Karpas-422 (cell line): ENCODE results near the gene BZW1. TPM values are rescaled to one million over a fixed set of nuclear protein-coding genes. Genes with fewer than 3 reads are reported as not detected.

ENCODE experiments used
- DNase-seq: peaks from one replicate; pipeline ENCODE4 v3.0.0-alpha.2; 2015
- H2AFZ ChIP-seq: fragments of 200-600 bp; sonication (generic); 2 replicates; pipeline ENCODE4 v1.6.1; 2014; ENCODE audit warnings: antibody characterized with exemption, low read length, mixed read lengths
- H3K27ac ChIP-seq: fragments of 200-600 bp; sonication (generic); 2 replicates; pipeline ENCODE4 v1.5.1; 2014; ENCODE audit warnings: mild to moderate bottlenecking, low read length, moderate library complexity
- H3K27me3 ChIP-seq: fragments of 200-600 bp; sonication (generic); 2 replicates; pipeline ENCODE4 v1.6.1; 2014; ENCODE audit warnings: low read length, mixed read lengths
- H3K36me3 ChIP-seq: fragments of 200-600 bp; sonication (generic); 2 replicates; pipeline ENCODE4 v1.6.1; 2014; ENCODE audit warnings: low read length, mixed read lengths; ENCODE audit not compliant: insufficient read depth
- H3K4me1 ChIP-seq: fragments of 200-600 bp; sonication (generic); 2 replicates; pipeline ENCODE4 v1.6.1; 2014; ENCODE audit warnings: mild to moderate bottlenecking, low read length, mixed read lengths
- H3K4me2 ChIP-seq: fragments of 200-600 bp; sonication (generic); 2 replicates; pipeline ENCODE4 v1.6.1; 2014; ENCODE audit warnings: low read length, low read depth, mild to moderate bottlenecking; ENCODE audit not compliant: poor library complexity, severe bottlenecking
- H3K4me3 ChIP-seq: fragments of 200-600 bp; sonication (generic); 2 replicates; pipeline ENCODE4 v1.5.1; 2014; ENCODE audit warnings: mild to moderate bottlenecking, antibody characterized with exemption, low read length, mixed read lengths
- H3K79me2 ChIP-seq: fragments of 200-600 bp; sonication (generic); 2 replicates; pipeline ENCODE4 v1.6.1; 2014; ENCODE audit warnings: mild to moderate bottlenecking, low read length, mixed read lengths
- H3K9ac ChIP-seq: fragments of 200-600 bp; sonication (generic); 2 replicates; pipeline ENCODE4 v1.6.0; 2014; ENCODE audit warnings: low read length
- H3K9me2 ChIP-seq: fragments of 200-600 bp; sonication (generic), shearing (Covaris generic); replicated peaks from 2 replicates; pipeline ENCODE4 v1.6.0; 2014; ENCODE audit warnings: mild to moderate bottlenecking, low read length, moderate library complexity; ENCODE audit not compliant: insufficient read depth
- H3K9me3 ChIP-seq: fragments of 300-700, 200-600 bp; sonication (generic); 2 replicates; pipeline ENCODE4 v1.6.1; 2014; ENCODE audit warnings: low read length, mixed read lengths
- H4K20me1 ChIP-seq: fragments of 200-600 bp; sonication (generic); 2 replicates; pipeline ENCODE4 v1.6.1; 2014; ENCODE audit warnings: mild to moderate bottlenecking, antibody characterized with exemption, low read length, low read depth; ENCODE audit not compliant: insufficient read depth
- total RNA-seq: library from RNA; depleted of rRNA; stranded (reverse); fragments of >200 nt; shearing (Covaris generic); gene quantifications from 2 replicates; pipeline ENCODE4 v1.2.3, GENCODE V29; 2014; ENCODE audit warnings: low replicate concordance; rRNA removed

BZW1 gene
- 202 and 260 TPM in 2 replicates for total RNA-seq

DNA sequence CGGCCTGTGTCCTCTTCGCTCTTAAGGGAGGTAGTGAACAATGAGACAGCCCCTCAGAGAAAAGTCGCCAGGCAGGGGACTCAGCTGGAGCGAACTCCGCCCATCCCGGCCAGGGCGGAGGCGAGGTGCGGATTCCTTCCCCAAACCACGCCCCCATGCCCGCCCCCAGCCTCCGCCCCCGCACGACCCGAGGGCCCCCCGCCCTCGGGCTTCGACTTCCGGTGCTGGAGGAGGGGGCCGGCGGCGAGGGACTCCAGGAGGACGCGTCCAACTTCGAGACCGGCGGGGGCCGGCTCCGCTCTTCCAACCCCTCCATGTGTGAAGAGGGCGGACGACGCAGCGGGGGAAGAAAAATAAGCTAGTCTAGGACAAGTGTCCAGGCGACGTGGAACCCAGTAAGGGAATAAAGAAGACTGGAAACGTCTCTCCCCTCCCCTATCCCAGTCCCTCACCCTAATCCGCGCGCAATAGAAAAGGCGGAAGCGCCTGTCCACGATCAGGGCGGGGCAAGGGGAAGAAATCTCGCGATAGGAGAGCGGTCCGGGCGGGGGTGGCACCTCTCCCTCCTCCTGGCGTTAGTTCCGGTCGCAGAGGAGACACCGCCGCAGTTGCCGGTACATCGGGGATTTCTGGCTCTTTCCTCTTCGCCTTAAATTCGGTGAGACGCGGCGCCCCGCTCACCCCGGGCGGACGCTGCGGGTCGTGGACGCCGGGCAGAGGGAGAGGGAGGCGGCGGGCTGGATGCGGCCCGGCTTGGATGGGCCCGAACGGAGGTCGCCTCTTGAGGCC lies at the start of gene BZW1:
BZW1 (plus strand) TSS at position 578 of the 789 bp plus-strand sequence. CDS start 1,308 bp downstream, outside the sequence.
- no peaks in the 10 kb centered on the region for H3K9me2 ChIP-seq

DNA sequence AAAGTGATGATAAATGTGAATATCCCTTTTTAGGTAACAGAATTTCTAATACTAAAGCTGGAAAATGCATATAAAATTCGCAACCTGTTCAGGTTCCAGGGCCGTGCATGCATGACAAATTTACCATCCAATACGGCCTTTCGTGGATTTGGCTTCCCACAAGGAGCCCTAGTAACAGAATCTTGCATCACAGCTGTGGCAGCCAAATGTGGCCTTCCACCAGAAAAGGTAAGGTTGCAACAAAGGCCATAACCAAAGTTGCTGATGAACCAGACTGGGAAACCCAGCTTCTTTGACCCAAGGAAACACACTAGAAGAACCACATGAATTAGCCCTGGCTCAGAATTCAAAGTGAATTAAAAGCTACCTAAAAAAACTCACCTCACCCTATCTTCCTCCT lies 49.6 kb upstream of the BZW1 start:
- H3K4me2 ChIP-seq, result no peak overlapping the region
- H3K4me3 ChIP-seq, result no peak overlapping the region
- H3K9me3 ChIP-seq, result no peaks in the 10 kb centered on the region
- H3K27ac ChIP-seq, result no peak overlapping the region
- no peak for DNase-seq
- no peak overlapping the region for H2AFZ ChIP-seq
- no peaks in the 10 kb centered on the region for H3K9me2 ChIP-seq
- H3K27me3 ChIP-seq, result no peaks in the 10 kb centered on the region
- H4K20me1 ChIP-seq, result no peaks in the 10 kb centered on the region
- H3K9ac ChIP-seq, result no peak overlapping the region
- H3K4me1 ChIP-seq, result peaks cover 13% of the 10 kb centered on the region
- H3K36me3 ChIP-seq, result no peaks in the 10 kb centered on the region
- no peaks in the 10 kb centered on the region for H3K79me2 ChIP-seq

More for the DNA sequence above, at the start of gene BZW1:
- peak within 1 kb of the TSS; percentile 91 for H3K9ac ChIP-seq
- peak within 1 kb of the TSS; percentile 73; the same call in 1 of the 2 replicates for H2AFZ ChIP-seq
- peak within 1 kb of the TSS; percentile 93 for H3K4me2 ChIP-seq
- H3K27me3 ChIP-seq, result no peaks in the 10 kb centered on the region
- H3K9me3 ChIP-seq, result no peaks in the 10 kb centered on the region
- DNase-seq, result peak; percentile 99
- H3K4me3 ChIP-seq, result peak within 1 kb of the TSS; percentile 94
- H3K4me1 ChIP-seq, result peaks cover 26% of the 10 kb centered on the region
- H3K27ac ChIP-seq, result peak within 1 kb of the TSS; percentile 82
- peaks cover 45% of the 10 kb centered on the region for H3K79me2 ChIP-seq
- H4K20me1 ChIP-seq, result peaks cover 16% of the 10 kb centered on the region
- H3K36me3 ChIP-seq, result peaks cover 39% of the 10 kb centered on the region

DNA sequence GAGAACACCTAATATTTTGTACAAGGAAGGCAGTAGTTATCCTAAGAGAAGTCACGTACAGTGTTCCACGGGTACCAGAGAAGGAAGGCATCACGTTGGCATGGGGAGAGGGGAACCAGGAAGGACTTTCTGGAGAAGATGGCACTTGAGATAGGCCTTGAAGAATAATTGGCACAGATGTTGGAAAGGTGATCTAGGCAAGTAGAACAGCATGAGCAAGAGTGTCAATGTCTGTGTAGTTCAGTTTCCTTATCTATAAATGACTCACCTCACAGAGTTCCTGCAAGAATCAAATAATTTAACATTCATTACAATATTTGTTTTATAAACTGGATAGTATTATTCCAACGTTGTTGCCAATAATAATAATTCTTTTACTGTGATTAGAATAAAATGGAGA lies 48.3 kb upstream of the BZW1 start:
- DNase-seq, result no peak
- H2AFZ ChIP-seq, result no peak overlapping the region

DNA sequence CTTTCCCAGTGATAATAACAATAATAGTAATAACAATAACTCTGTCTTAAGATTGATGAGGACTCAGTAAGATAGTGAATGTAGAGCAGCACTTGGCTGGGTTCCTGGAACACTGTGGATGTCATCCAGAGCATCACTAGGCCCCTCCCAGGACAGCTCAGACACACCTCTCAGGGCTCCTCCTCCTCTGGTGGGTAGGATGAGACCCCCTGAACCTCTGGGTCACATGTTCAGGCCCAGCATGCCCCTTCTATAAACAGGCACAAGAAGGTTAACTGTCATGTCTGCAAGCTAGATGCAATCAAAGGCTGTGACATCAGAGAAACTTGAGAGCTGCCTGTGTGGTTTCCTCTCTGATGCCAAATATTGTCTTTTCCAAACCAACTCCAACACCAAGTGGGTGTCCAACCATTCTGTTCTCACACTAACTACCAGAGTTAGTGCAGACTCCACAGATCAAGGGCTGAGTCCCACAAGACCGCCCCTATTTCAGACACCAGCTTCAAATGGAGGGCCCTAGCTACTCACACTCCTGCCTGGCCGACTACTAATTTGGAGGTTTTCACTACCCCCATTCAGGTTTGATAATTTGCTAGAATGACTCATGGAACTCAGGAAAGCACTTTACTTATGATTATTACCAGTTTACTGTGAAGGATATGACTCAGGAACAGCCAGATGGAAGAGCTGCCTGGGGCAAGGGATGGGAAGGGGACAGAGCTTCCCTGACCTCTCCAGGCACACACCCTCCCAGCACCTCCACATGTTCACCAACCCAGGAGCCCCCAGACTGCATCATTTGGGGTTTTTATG lies 46.4 kb upstream of the BZW1 start:
- H3K27ac ChIP-seq, result no peak overlapping the region
- H3K9me3 ChIP-seq, result no peaks in the 10 kb centered on the region
- no peak overlapping the region for H3K4me3 ChIP-seq
- H3K4me2 ChIP-seq, result no peak overlapping the region
- no peaks in the 10 kb centered on the region for H3K27me3 ChIP-seq
- DNase-seq, result no peak
- no peak overlapping the region for H2AFZ ChIP-seq
- H3K9me2 ChIP-seq, result no peaks in the 10 kb centered on the region
- no peaks in the 10 kb centered on the region for H3K4me1 ChIP-seq
- no peak overlapping the region for H3K9ac ChIP-seq
- H4K20me1 ChIP-seq, result no peaks in the 10 kb centered on the region
- no peaks in the 10 kb centered on the region for H3K79me2 ChIP-seq
- H3K36me3 ChIP-seq, result no peaks in the 10 kb centered on the region

More for the DNA sequence above, 48.3 kb upstream of the BZW1 start:
- Histone ChIP-seq H3K27ac (no peak overlapping the region), H3K4me2 (no peak overlapping the region), H3K4me1 (peaks cover under 1% of the 10 kb centered on the region; the same call in 1 of the 2 replicates), H3K9ac (no peak overlapping the region), H3K36me3 (no peaks in the 10 kb centered on the region), H3K27me3 (no peaks in the 10 kb centered on the region), H4K20me1 (no peaks in the 10 kb centered on the region), H3K9me2 (no peaks in the 10 kb centered on the region), H3K79me2 (no peaks in the 10 kb centered on the region), H3K4me3 (no peak overlapping the region), H3K9me3 (no peaks in the 10 kb centered on the region)

DNA sequence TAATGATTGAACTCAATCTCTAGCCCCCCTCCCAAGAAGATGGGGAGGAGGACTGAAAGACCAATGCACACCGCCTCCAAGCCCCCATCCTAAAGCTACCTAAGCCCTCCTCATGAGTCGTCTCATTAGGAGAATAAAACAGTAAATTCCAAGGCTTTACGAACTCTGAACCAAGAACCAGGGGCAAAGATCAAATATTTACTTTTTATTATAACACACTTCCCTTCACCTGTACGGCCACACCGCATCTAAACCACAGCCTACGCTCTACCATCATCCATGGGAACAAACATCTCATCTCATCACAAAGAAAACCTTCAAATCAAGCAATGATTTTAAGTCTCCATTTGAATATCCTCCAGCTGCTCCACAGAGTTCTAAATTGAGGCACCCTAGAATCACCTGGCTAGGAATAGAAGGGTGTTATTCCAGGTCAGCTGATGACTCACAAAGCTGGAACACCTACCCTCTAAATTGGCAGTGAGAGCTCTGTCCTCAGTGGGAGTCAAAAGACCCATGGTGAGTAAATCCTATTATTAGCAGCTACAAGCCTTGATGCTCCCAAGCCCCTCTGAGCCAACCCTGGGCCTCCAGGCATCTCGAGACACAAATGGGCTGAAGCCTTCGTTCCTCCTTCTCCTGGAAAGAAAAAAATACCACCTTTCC lies 45.6 kb upstream of the BZW1 start:
- Histone ChIP-seq H3K79me2 (no peaks in the 10 kb centered on the region), H3K9me2 (no peaks in the 10 kb centered on the region), H4K20me1 (no peaks in the 10 kb centered on the region), H3K9me3 (no peaks in the 10 kb centered on the region), H3K4me2 (no peak overlapping the region), H2AFZ (no peak overlapping the region), H3K36me3 (no peaks in the 10 kb centered on the region), H3K9ac (no peak overlapping the region), H3K27ac (no peak overlapping the region), H3K4me1 (no peaks in the 10 kb centered on the region), H3K4me3 (no peak overlapping the region), H3K27me3 (no peaks in the 10 kb centered on the region)
- no peak for DNase-seq

DNA sequence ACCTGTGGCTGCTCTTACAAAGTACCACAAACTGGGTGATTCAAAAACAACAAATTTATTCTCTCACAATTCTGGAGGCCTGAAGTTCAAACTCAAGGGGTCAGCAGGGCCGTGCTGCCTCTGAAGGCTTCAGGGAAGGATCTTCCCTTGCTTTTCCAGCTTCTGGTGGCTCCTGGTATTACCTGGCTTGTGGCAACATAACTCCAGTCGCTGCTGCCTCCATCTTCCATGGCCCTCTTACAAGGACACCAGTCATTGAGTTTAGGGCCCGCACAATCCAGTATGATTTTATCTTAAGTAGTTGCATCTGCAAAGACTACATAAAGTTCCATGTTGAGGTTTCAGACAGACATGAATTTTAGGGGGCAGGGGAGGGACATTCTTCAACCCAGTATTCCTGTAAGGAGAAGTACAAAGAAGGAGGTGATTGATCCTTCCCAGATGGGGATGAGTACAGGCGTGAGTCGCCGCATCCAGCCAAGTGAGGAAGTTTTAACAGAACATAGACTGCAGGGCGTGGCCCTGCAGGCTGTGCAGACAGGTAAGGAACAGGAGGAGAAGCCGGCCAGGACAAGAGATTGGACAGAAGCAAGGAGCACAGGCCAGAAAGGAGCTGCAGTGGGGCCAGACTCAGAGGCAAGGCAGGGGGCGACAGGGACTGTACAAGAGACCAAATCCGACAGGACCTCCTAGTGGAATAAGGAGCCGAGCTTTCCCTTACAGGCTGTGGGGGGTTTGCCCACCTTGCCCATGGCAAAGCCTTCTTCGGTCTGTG lies 44.4 kb upstream of the BZW1 start:
- H3K9me2 ChIP-seq, result no peaks in the 10 kb centered on the region
- no peaks in the 10 kb centered on the region for H3K36me3 ChIP-seq
- no peaks in the 10 kb centered on the region for H4K20me1 ChIP-seq
- H3K27ac ChIP-seq, result no peak overlapping the region
- no peak overlapping the region for H2AFZ ChIP-seq
- H3K9me3 ChIP-seq, result no peaks in the 10 kb centered on the region
- DNase-seq, result no peak
- H3K9ac ChIP-seq, result no peak overlapping the region
- no peak overlapping the region for H3K4me3 ChIP-seq
- H3K79me2 ChIP-seq, result no peaks in the 10 kb centered on the region
- H3K4me1 ChIP-seq, result no peaks in the 10 kb centered on the region
- H3K4me2 ChIP-seq, result no peak overlapping the region
- H3K27me3 ChIP-seq, result no peaks in the 10 kb centered on the region

DNA sequence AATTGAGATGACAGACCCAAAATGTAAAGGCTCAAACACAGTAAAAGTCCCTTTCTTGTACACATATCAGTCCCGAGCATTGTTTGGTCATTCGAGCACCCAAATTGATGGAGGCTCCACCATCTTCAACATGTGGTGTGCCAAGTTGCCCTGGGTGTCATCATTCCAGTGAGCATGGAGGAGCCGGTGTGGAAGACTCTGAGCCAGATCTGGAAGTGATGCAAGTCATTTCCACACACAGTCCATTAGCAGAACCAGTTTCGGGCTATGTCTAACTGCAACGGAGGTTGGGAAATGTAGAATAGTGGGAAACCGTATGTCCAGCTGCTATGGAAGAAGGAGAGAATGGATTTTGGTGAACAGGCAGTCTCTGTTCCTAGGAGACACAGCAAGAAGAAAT lies 40.9 kb upstream of the BZW1 start:
- Histone ChIP-seq H3K4me1 (no peaks in the 10 kb centered on the region), H2AFZ (no peak overlapping the region)

More for the DNA sequence above, 40.9 kb upstream of the BZW1 start:
- Histone ChIP-seq H3K79me2 (no peaks in the 10 kb centered on the region), H4K20me1 (no peaks in the 10 kb centered on the region), H3K27ac (no peak overlapping the region), H3K9me2 (no peaks in the 10 kb centered on the region), H3K9ac (no peak overlapping the region), H3K36me3 (no peaks in the 10 kb centered on the region), H3K4me3 (no peak overlapping the region), H3K27me3 (no peaks in the 10 kb centered on the region), H3K9me3 (no peaks in the 10 kb centered on the region), H3K4me2 (no peak overlapping the region)
- DNase-seq, result no peak
